Stimulated activated CD4-positive, alpha-beta T cell treated with anti-CD3 and anti-CD28 coated beads, TNF-alpha, amount 100 ng/mL, for 4 hours (primary cell): ENCODE measurements around the gene ROPN1B.
"Not testable (repeated sequence)": the region's sequence is repeated elsewhere in the genome, so short reads cannot be mapped to it uniquely, and the experiment has no call there.

Source experiments
- DNase-seq, 3 experiments: peaks; one replicate each; pipeline ENCODE4 v3.0.0-alpha.2; 2020; ENCODE audit warnings: low read depth in 3 of 3

The ROPN1B gene

GRCh38 chr3:125968701-125969592 is at the start of gene ROPN1B:
Gene ROPN1B (plus strand): TSS chr3:125969178. CDS start chr3:125972055, 2,877 bp downstream.
- DNase-seq = not testable (repeated sequence)

- not testable (repeated sequence) for DNase-seq
Measured at GRCh38 chr3:125920191-125920590, 48.8 kb upstream of the ROPN1B start.

GRCh38 chr3:125920751-125921279 is 48.2 kb upstream of the ROPN1B start:
- DNase-seq = not testable (repeated sequence)

GRCh38 chr3:125921712-125922111 is 47.3 kb upstream of the ROPN1B start:
- peak in 1 of 3 experiments; percentile 10 for DNase-seq

- not testable (repeated sequence) for DNase-seq
Measured at GRCh38 chr3:125923324-125924115, 45.5 kb upstream of the ROPN1B start.

- DNase-seq = not testable (repeated sequence)
Measured at GRCh38 chr3:125924276-125924675, 44.7 kb upstream of the ROPN1B start.

GRCh38 chr3:125925727-125926126 is 43.3 kb upstream of the ROPN1B start:
- DNase-seq = not testable (repeated sequence)

- peak in 2 of 3 experiments; percentile 34 to 36 for DNase-seq
Measured at GRCh38 chr3:125928771-125929545, 40.0 kb upstream of the ROPN1B start.

- DNase-seq = not testable (repeated sequence)
Measured at GRCh38 chr3:125929765-125930164, 39.2 kb upstream of the ROPN1B start.

GRCh38 chr3:125931355-125931880 is 37.6 kb upstream of the ROPN1B start:
- not testable (repeated sequence) for DNase-seq

GRCh38 chr3:125933397-125934173 is 35.4 kb upstream of the ROPN1B start:
- not testable (repeated sequence) for DNase-seq

GRCh38 chr3:125935252-125935874 is 33.6 kb upstream of the ROPN1B start:
- not testable (repeated sequence) for DNase-seq

- DNase-seq = not testable (repeated sequence)
Measured at GRCh38 chr3:125936210-125936815, 32.7 kb upstream of the ROPN1B start.

GRCh38 chr3:125936891-125937290 is 32.1 kb upstream of the ROPN1B start:
- DNase-seq = not testable (repeated sequence)

GRCh38 chr3:125947806-125948205 is 21.2 kb upstream of the ROPN1B start:
- DNase-seq = not testable (repeated sequence)

GRCh38 chr3:125948901-125949300 is 20.1 kb upstream of the ROPN1B start:
- DNase-seq = not testable (repeated sequence)

- not testable (repeated sequence) for DNase-seq
Measured at GRCh38 chr3:125951176-125951575, 17.8 kb upstream of the ROPN1B start.

GRCh38 chr3:125957020-125957419 is 12.0 kb upstream of the ROPN1B start:
- not testable (repeated sequence) for DNase-seq
